Measurements from ENCODE around the gene RC3H2.

GRCh38 chr9:122944960-122945888, 40.1 kb upstream of the RC3H2 start:
- TF ChIP-seq POLR2A (IDR thresholded peaks at IDR 0.05), result no peak
- TF ChIP-seq CTCF (IDR thresholded peaks at IDR 0.05), result no peak
- TF ChIP-seq POLR2AphosphoS5 (IDR thresholded peaks at IDR 0.05), result no peak
- TF ChIP-seq EP300 (IDR thresholded peaks at IDR 0.05; ENCODE audit: low read depth), result no peak

Data from transverse colon (tissue), 4 donors.